Suppressor macrophage treated with lipopolysaccharide for 1 hour (primary cell): ENCODE data around the gene PXDN.
A peak's percentile ranks its signal among the peaks of the same experiment; 100 is the strongest.
"Not testable (repeated sequence)": the region's sequence is repeated elsewhere in the genome, so short reads cannot be mapped to it uniquely, and the experiment has no call there.

Experiments used
- DNase-seq, 3 donors: peaks; one replicate each; pipeline ENCODE4 v3.0.0-alpha.2; 2020 to 2022

The PXDN gene

DNA sequence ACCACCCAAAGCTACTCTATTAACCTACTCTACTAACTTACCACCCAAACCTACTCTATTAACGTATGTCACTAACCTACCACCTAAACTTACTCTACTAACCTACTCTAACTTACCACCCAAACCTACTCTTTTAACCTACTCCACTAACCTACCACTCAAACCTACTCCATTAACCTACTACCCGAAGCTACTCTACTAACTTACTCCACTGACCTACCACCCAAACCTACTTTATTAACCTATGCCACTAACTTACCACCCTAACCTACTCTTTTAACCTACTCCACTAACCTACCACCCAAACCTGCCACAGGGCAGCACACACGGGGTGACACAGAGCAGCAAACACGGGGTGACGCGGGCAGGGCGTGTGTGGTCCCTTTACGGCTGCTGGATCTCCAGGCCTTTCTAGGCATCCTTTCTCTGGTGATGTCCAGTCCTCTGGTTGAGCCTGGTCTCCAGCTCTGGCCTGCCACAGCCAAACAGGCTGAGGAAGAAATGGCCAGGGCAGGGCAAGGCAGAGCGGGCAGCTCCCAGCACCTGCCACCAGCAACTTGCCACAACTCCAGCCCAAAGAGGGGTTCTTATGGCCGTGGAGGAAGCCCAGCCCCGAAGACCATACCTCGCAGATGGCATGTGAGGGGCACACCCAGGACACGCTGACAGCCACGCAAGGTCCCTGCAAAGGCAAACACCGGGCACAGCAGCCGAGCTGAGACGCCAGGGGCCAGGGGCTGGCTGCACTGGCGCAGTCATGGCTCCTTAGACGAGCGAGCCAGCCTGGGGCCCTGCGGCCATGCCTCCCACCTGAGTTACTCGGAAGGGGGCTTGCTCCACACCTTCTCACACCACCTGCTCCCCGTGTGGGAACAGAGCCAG is 25.7 kb downstream of the PXDN start:
- no peak for DNase-seq

DNA sequence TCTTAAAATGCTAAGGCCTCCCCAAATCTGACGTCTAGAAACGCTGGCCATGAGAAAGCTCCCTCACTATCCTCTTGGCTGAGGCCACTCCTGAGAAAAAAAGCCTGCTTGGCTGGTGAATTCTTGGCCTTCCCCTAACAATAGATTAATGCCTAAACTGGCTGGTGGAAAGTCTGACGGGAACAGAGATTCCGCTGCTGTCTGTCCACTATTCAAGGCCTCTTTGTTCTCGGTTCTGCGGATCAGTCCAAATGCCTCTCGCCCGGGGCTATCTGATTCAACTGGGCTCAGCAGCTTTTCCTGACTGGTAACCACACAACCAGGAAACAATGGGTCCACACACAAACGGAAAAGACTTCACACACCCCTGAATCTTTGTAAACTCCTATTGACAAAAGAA is 27.2 kb downstream of the PXDN start:
- no peak for DNase-seq

DNA sequence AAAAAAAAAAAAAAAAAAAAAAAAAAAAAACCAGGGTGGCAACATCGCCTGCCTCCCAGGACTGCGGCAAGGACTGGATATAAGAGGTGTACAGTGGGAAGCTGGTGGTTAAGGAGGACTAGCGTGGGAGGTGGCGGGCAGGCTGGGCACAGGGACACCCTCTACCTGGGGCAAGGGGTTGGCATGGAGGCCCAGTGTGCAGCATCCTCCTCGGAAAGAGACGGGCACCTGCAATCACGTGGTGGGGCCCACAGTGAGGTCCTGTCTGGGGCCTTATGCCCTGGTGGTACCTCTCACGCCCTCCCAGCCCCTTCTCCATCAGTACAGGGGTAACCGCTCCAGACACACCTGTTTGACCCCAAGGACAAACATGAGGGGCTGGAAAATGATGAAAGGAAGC is 27.9 kb downstream of the PXDN start:
- DNase-seq, result no peak

DNA sequence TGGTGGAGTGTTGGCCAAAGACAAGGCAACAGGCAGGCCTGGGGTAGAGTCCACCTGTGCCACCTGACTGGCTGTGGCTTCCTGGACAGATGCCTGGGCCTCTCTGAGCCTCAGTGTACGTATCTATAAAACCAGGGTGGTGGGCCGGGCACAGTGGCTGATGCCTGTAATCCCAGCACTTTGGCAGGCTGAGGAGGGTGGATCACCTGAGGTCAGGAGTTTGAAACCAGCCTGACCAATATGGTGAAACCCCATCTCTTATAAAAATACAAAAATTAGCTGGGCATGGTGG is 28.4 kb downstream of the PXDN start:
- DNase-seq, result not testable (repeated sequence)

DNA sequence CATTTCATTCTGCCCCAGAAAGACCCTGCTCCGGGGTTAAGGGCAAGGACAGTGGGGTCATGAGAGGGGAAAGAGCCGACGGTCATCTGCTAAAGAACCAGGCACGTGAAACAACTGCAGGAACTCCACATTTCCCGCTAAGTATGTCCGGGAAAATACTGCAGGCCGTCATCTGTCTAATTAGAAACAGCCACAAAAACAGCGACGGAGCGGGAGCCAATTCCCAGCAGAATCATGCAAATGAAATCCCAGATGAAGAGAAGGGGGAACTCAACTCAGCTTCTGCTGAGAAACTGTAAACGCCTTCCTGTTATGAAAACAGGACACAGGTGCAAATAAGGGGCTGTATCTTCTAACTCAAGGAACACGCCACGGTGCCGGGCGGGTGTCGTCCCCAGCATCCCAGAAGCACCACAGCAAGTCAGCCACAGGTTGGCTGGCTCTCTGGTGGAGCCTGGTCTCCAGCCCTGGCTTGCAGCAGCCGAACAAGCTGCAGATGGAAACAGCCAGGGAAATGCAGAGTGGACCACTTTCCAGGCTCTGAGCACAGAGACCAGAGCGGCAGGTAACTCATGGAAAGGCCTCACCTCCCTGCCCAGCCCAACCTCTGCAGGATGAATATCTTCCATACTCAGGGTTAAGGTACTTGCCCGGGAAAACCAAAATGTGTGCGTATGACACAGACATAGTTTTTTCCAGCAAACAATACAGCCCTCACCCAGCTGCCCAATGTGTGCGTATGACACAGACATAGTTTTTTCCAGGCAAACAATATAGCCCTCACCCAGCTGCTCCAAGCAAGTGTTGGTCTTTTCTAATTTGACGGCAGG is 28.9 kb downstream of the PXDN start:
- DNase-seq, result no peak

DNA sequence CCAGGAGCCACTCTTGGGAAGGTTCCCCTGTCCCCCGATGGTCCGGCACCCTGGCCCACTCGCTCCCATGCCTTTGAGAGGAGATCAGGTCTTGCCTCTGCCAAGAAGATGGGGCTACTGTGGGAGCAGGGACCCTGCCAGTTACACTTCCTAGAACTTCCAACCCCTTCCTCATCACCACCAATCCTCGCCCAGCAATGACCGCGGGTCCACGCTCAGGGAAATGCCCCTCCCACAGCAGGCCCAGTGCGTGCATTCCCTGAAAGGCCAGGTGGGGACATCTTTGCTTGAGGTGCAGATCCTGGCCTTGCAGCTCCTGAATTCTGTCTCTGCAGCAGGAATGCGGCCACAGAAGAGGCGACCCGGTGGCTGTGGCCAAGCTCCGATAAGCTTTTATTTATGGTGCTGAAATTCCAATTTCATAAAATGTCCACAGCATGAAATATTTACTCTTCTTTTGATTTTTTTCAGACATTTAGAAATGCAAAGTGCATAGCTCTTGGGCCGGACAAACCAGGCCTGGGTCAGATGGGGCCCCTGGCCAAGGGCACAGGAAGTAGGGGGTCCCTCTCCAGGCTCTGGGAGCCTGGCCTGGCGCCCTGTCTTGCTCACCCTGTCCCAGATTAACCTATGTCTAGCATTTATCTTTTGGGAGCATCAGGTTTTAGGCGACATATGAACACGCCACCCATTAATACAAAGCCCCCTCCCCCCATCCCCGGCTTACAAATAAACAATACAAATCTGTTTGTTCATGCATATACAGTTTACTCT is 29.8 kb downstream of the PXDN start:
- no peak for DNase-seq

DNA sequence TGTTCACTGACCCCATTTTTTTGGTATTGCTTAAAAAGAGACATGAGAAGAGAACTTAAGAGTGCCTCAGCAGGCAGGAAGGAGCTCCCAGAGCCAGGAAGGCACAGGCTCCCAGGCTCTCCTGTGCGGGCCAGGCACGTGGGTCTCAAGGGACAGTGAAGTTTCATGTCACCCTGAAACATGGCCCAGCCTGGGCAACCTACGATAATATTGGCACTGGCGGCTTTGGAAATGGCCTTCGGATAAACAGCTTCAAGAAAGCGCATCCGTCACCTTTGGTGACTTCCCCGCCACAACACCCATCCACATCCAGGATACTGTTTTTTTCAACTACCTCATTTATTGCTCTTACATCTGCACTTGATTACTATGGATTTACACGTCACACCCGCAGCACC is 30.5 kb downstream of the PXDN start:
- no peak for DNase-seq

DNA sequence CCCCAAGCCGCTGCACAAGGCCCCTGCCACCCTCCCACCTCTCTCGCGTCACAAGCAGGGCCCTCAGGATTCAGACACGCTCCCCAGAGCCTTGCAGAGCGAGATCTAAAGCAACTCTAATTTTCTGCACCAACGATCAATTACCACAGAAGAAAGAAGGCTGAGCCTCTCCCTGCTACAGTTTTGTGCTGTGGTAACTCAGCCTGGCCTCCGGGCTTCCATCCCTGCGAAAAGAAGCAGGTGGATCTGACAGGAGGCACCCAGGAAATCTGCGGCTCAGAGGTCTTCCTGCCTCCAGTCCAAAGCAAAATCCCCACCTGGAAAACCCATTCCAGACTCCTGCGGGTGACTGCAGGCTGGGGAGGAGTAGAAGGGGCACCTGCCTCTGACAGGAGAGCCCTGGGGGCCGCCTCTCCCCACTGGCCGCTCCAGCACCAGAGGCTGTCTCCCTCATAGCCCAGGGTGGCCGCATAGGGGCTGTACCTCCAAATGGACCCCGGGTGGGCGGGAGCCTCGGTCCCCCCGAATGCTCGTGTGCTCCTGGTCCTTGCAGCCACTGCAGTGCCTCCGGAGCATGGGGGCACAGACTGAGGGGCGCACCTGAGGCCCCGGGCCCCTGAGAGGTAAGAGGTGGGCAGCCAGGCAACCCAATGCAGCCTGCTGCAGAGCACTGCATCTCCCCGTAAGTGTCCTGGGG is 31.0 kb downstream of the PXDN start:
- DNase-seq, result no peak

DNA sequence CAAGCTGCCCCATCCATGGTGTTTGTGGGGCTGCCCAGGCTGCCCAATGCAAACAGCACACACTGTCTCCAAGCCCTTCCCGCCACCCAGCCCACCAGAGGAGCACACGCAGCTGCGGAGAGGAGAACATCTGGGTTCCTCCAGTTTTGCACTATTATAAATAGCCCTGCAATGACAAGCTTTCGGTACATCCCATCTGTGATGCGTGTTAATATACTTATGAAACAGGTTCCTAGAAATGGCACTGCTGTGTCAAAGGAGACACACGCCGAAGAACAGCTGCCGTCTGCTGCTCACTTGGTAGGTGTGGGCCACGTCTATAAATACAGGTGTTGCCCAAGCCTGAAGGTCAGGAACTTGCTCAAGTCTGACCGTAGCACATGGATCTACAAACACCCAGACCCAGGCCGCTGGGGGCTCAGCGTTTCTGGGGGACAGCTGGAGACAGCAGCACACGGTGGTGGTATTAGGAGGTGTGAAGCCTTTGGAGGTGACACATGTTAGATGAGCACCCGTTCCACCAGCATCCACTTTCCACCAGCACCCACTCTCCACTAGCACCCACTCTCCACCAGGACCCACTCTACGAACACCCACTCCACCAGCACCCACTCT is 34.3 kb downstream of the PXDN start:
- no peak for DNase-seq

DNA sequence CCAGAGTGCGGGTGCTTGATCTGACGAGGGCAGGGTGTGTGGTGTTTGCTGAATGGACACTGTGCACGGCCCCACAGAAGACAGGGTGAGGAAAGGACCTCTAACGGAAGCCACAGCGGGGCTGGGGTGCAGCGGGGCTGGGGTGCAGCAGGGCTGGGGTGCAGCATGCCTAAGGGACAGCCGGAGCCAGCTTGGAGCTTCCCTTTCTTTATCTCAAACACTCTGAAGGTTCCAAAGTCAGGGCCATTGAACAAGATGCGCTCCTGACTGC is 35.0 kb downstream of the PXDN start:
- no peak for DNase-seq

DNA sequence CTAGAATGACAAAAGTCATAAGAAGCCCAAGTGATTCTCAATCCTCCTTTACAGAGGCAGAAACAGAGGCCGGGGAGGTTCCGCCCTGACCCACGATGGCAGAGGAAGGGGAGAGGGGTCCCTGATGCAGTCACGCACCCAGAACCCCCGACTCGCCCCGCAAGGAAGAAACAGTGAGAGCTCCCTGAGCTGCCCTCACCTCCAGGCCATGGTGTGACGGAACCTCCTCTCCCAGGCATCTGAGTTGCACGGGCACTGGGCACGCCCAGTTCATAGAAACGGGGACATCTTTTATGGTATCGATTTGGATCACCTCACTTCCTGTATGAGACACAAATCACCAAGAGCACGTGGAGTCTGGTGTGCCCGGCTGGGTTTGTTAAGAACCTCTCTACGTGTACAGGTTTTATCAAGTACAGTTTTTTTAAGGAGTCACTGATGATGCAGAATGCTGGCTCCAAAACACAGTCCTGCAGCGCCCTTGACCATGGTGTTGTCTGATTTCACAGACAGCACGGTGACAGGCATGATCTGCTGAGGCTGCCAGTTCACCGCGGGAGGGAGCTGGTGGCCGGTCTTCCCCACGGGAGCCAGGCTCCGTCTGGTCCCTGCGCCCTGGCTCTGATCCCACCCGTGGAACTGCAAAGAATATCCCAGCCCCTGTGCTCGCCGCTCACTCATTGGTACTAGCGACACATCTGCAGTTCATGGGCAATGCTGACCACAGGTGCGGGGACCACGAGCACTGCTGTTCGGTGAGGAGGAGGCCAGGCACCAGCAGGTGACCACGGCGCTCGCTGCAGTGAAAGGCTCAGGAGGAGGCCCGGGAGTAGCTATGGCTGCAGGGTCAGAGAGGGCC is 35.6 kb downstream of the PXDN start:
- DNase-seq, result no peak

DNA sequence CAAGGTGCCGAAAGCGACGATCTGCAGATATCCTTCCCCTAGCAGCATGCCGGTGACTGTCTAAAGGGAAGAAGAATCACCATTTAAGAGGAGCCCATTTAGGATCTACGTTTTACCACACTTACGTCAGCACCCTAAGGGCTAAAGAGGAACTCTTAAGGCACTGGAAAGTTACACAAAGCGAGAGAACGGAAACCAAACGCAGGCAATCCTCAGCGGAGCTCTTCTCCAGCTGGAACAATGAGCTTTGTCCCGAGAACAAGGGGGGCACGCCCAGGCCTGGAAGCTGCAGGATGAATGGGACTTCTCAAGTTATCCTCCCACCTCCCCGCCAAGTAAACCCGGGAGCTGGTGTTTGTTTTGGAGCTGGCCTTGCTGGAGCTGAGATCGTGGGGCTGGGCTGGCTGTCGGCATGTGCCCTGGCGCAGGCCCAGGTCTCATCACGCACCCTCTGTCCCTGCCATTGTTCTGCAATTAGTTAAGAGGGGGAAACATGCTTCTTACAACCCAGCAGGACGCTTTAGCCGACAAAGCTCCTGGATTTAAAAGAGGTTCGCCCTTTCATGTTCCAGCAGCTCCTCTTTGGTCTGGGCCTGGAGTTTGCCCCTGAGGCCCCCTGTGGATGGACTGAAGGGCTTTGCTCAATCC is 36.4 kb downstream of the PXDN start:
- peak; percentile 70 to 88 (median 81) for DNase-seq

DNA sequence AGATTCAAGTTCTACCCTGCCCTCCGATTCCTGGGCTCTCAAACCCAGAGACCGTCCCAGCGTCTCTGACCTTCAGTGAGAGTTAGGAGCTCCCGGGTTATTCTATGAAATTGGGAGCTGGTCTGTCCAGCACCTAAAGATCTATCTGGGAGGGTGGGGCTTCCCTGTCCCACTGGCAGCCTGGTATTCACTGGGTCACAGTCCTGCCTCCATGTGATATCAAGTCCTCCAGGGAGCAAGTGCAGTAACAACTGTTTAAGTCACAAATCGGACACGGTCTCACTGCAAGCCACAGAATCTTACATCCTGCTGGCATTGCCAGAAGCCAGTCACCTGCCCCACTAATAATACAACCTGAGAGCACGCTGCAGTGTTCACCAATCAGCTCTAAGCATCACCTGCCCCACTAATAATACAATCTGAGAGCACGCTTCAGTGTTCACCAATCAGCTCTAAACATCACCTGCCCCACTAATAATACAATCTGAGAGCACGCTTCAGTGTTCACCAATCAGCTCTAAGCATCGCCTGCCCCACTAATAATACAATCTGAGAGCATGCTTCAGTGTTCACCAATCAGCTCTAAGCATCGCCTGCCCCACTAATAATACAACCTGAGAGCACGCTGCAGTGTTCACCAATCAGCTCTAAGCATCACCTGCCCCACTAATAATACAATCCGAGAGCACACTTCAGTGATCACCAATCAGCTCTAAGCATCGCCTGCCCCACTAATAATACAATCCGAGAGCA is 38.0 kb downstream of the PXDN start:
- not testable (repeated sequence) for DNase-seq

DNA sequence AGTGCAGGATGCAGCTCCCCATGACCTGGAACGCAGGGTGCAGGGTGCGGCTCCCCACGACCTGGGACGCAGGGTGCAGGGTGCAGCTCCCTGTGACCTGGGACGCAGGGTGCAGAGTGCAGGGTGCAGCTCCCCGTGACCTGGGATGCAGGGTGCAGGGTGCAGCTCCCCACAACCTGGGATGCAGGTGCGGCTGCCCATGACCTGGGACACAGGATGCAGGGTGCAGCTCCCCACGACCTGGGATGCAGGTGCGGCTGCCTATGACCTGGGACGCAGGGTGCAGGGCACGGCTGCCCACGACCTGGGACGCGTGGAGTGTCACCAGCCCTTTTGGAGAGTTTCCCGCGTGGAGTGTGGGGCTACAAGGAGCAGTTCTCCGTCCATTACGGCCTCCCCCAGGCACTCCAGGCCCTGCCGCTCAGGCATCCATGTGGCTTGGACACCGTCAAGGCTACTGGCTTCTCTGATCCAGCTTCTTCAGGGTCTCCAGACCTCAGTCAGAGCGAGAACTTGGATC is 38.7 kb downstream of the PXDN start:
- no peak for DNase-seq

DNA sequence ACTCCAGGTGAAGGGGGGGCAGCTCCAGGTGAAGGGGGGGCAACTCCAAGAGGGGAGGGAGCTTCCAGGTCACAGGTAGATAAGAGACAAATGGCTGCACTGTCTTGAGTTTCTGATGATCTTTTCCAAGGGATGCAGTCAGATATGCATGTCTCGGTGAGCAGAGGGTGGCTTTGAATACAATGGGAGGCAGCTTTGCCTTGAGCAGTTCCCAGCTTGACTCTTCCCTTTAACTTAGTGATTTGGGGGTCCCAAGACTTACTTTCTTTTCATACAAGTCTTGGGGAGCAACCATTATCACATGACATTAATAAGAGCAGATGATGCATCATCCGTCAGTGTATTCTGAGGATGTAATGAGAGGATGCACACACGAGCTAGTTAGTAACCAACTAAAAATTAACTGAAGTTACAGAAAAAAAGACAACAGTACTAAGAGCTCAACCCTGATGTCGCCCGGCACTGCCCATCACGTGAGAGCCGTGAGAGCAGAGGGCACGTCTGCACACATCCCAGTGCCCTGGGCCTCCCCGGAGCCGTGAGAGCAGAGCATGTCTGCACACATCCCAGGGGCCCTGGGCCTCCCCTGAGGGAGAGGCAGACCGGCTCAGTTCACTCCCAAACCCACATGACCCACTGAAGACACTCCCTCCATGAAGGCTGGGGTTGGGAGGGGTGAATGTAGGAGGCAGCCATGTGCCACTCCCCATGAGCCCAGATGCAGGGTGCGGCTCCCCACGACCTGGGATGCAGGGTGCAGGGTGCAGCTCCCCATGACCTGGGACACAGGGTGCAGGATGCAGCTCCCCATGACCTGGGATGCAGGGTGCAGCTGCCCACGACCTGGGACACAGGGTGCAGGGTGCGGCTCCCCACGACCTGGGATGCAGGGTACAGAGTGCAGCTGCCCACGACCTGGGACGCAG is 39.4 kb downstream of the PXDN start:
- peak in 1 of 3 donors; percentile 16 for DNase-seq

DNA sequence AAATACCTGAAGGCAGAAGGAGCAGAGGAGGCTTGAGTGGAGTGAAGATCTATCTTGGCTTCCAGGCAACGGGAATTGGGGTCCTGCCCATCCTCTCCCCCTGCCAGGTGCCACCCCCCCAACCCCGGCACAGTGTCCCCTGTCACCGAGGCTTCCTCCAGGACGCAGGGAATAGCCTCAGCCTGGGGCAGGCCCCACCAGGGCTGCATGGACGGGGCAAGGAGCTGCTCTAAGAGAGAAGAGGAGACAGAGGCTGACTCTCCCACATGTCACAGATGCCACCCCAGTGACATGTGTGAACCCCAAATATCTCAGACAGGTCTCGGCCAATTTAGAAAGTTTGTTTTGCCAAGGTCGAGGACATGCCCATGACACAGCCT is 42.1 kb downstream of the PXDN start:
- DNase-seq, result peak in 1 of 3 donors; percentile 2

DNA sequence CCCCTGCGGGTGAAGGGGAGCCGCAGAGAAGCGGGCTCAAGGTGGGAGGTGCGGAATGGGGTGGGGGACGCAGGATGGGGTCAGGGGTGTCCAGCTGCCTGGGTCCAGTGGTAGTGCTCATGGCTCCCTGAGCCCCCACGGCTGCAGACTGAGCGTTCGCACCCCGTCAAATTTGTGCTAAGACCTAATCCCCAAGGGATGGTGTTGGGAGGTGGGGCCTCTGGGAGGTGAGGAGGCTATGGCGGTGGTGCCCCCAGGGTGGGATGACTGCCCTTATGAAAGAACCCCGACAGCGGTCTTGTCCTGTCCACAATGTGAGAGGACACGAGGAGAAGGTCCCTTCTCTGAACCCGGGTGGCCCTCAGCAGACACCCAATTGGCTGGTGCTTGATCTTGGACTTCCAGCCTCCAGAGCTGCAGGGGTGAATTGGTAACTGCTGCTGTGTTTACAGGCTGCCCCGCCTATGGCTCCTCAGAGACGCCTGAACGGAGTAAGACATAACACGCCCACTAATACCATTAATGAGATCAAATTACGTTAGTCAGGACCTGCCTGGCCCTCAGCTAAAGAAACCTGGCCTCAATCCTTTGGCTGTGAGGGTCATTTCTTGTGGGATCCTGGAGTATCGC is 42.6 kb downstream of the PXDN start:
- no peak for DNase-seq

DNA sequence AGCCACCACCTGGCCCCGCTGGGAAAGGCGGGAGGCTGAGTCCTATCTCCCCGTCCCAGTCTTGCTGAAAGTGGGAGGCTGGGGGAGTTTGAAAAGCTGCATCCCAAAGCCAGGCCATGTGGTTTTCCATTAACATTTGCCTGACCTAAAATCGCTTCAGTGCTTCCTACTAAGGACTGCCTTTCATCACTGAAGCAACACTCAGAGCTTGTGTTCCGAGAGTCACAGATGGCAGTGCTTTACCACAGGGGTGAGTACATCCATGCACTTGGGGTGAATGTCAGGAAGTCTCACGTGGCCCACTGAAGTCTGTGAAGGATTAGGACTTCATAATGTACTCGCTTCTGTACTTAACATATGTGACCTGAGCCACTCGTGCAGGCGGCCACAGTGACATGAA is 43.3 kb downstream of the PXDN start:
- DNase-seq, result no peak

DNA sequence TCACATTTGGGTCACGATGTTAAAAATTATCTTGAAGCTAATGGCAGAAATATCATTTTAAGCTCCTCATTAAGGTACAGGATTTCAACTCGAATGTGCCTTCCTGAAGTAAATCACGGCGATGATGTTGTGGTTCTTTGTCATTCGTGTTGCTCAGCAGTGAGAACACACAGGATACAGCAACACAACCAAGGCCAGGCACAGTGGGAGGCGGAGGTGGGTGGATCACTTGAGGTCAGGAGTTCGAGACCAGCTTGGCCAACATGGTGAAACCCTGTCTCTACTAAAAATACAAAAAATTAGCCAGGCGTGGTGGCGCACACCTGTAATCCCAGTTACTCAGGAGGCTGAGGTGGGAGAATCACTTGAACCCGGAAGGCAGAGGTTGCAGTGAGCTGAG is 43.9 kb downstream of the PXDN start:
- DNase-seq, result not testable (repeated sequence)
